Putamen (tissue), 1 donor: ENCODE measurements around the gene PIK3CD.
"Not testable (repeated sequence)": the region's sequence is repeated elsewhere in the genome, so short reads cannot be mapped to it uniquely, and the experiment has no call there.

Experiments
- DNase-seq: peaks from one replicate; pipeline ENCODE4 v3.0.0-alpha.2; 2016; ENCODE audit warnings: low spot score

Gene PIK3CD

DNA sequence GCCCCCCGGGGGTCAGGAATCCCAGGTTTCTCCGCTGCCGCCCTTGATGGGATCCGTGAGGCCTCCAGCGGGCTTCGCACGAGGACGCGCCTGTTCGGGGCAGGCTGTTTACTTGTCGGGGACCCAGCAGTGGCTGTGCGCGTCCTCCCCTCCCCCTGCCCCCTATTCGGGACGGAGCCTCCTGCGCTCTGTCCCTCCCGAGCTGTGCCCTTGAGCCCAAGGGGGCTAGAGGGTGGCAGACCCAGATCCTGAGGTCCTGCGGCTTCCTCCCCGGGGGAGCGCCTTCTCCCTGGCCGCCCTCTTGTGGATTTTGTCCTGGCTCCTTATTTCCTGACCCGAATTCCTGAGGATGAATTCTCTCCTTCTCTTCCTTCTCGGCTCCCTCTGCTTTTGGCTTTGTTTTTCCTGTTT, 38.4 kb downstream of the PIK3CD start:
- no peak for DNase-seq

- no peak for DNase-seq
These were observed 39.0 kb downstream of the PIK3CD start for GRCh38 chr1:9690440-9691107.

DNA sequence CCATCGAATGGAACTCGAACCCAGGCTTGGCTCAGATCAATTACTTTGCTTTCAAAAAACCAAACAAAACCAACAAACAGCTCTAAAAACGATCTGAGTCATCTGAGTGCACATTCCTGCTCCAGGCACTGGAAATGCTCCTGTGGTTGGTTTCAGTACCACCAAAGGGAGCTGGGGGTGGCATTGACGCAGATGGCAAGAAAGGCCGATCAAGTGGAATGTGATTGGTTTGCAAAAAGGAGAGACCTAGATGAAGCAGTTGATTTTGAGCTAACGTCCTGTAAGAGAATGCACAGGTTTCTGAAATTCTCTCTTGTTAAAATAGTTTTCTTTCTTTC, 39.5 kb downstream of the PIK3CD start:
- no peak for DNase-seq

- DNase-seq, result no peak
These were observed 40.2 kb downstream of the PIK3CD start for GRCh38 chr1:9691691-9692090.

GRCh38 chr1:9696793-9697192, 45.3 kb downstream of the PIK3CD start:
- no peak for DNase-seq

GRCh38 chr1:9699361-9699760, 47.8 kb downstream of the PIK3CD start:
- no peak for DNase-seq

GRCh38 chr1:9700340-9700739, 48.8 kb downstream of the PIK3CD start:
- DNase-seq, result no peak

DNA sequence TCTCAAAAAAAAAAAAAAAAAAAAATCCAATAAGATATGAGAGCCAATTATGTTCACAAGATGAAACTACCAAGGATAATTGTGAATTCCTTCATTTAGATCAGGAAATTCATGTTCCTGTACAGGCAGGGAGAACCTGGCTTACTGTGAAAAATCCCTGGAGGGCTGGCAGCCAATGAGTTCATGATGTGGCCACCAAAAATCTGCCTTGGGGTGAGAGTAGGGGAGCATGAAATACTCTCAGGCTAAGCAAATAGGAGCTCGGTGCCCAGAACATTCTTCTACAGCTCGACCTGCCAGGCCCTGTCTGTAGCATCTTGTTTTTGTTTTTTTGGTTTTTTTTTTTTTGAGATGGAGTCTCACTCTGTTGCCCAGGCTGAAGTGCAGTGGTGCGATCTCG, 50.1 kb downstream of the PIK3CD start:
- DNase-seq, result no peak

- no peak for DNase-seq
These were observed 51.6 kb downstream of the PIK3CD start for GRCh38 chr1:9703165-9703509.

DNA sequence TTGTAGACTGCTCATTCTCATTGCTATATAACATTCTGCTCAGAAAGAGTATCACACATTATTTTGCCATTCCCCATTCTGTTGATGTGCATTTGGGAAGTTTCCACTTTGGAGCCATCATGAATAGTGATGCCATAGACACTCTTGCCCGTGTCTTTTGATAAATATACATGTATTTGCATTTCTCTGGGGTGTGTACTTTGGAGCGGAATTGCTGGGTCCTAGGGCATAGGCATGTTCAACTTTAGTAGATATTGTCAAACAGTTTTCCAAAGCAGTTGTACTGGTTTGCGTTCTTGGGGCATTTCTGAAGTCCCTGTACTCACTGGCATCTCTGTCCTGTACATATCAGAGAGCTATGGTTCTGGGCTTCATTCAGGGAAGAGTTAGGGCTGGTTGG, 52.1 kb downstream of the PIK3CD start:
- DNase-seq, result no peak

DNA sequence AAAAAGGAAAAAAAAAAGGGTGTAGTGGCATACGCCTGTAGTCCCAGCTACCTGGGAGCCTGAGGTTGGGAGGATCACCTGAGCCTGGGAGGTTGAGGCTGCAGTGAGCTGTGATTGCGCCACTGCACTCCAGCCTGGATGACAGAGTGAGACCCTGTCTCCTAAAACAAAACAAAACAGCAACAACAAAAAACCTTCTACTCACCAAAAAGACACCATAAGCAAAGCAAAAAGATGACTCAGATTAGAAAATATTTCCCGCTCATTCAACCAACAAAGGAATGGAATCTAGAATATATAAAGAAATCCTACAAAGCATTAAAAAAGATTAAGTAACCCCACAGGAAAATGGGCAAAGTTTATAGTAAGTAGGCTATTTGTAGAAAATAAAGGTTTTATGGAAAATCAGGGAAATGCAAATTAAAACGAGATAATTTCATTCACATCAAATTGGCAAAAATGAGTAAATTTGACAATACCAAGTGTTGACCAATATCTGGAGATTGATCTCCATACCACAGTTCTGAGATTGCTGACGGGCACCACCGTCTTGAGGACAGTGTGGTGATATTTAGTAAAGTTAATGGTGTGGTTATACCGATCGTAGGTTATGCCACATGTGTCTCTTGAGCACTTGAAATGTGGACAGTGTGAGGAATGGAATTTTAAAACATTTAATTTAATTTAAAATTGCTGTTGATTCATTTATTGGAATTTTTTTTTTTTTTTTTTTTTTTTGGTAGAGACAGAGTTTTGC, 54.0 kb downstream of the PIK3CD start:
- no peak for DNase-seq

DNA sequence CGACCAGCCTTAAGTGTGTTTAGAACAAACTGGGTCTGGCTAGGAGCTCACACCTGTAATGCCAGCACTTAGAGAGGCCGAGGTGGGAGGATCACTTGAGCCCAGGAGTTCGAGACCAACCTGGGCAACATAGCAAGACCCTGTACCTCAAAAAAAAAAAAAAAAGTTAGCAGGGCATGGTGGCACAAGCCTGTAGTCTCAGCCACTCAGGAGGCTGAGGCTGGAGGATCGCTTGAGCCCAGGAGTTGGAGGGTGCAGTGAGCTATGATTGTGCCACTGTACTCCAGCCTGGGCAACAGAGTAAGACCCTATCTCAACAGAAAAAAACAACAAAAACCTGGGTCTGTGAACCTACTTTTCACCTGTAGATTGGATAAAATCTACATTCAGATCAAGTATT, 54.6 kb downstream of the PIK3CD start:
- no peak for DNase-seq

DNA sequence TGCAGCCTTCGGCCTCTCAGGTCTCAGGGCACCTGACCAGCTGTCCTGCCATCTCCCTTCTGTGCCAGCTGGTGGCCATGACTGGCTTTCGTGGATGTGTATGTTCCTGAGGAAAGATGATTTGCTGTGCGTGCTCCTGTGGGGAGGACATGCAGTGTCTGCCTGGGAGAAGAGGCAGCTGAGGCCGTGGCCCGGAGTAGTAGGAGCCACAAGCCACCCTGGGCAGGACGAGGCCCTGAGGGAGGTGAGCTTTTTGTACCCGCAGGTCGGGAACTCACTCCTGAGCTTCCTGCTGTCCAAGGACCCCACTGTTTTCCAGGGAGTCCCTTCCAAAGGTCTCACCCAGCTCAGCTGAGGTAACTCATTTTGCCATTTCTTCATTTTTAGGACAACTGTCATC, 58.5 kb downstream of the PIK3CD start:
- no peak for DNase-seq

DNA sequence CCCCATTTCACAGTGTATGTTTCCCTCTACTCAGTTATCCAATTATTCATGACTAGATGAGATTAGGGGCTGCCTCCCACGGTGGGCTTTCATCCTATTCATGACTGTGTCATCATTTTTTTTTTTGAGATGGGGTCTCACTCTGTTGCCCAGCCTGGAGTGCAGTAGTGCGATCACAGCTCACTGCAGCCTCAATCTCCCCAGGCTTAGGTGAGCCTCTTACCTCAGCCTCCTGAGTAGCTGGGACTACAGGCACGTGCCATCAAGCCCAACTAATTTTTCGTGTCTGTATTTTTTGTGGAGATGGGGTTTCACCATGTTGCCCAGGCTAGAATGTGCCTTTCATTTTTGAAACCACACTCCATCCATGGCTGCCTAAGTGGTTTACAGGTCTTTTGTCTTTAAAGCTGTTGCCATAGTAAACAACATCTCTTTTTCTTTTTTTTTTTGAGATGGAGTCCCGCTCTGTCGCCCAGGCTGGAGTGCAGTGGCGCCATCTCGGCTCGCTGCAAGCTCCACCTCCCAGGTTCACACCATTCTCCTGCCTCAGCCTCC, 60.0 kb downstream of the PIK3CD start:
- no peak for DNase-seq

DNA sequence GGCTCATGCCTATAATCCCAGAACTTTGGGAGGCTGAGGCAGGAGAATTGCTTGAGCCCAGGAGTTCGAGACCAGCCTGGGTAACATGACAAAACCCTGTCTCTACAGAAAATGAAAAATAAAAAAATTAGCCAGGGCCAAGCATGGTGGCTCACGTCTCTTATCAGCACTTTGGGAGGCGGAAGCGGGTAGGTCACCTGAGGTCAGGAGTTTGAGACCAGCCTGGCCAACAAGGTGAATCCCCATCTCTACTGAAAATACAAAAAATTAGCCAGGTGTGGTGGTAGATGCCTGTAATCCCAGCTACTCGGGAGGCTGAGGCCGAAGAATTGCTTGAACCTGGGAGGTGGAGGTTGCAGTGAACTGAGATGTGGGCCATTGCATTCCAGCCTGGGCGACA, 61.2 kb downstream of the PIK3CD start:
- DNase-seq, result not testable (repeated sequence)

- DNase-seq, result no peak
These were observed 62.8 kb downstream of the PIK3CD start for GRCh38 chr1:9714257-9714718.

- no peak for DNase-seq
These were observed 64.2 kb downstream of the PIK3CD start for GRCh38 chr1:9715536-9716226.

DNA sequence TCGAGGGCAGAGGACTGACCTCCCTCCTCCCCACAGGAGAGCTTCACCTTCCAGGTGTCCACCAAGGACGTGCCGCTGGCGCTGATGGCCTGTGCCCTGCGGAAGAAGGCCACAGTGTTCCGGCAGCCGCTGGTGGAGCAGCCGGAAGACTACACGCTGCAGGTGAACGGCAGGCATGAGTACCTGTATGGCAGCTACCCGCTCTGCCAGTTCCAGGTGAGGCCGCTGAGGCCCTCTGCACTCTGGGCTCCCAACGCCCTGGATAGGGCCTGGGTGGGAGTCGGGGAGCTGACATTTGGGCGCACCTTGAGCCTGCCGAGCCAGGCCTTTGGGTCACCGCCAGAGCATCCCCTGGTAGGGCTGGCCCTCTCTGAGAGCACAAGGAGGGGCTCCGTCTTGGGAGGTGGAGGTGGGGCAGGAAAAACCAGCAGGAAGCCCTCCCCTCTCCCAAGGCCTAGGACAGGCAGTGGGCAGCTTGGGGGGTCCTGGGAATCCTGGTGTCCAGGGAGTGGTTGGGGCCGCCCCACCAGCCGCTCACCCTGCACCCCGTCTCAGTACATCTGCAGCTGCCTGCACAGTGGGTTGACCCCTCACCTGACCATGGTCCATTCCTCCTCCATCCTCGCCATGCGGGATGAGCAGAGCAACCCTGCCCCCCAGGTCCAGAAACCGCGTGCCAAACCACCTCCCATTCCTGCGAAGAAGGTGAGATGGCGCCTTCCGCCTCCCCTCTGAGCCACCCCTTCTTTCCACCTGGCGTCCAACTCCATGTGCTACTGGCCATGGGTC, 65.1 kb downstream of the PIK3CD start:
- no peak for DNase-seq

DNA sequence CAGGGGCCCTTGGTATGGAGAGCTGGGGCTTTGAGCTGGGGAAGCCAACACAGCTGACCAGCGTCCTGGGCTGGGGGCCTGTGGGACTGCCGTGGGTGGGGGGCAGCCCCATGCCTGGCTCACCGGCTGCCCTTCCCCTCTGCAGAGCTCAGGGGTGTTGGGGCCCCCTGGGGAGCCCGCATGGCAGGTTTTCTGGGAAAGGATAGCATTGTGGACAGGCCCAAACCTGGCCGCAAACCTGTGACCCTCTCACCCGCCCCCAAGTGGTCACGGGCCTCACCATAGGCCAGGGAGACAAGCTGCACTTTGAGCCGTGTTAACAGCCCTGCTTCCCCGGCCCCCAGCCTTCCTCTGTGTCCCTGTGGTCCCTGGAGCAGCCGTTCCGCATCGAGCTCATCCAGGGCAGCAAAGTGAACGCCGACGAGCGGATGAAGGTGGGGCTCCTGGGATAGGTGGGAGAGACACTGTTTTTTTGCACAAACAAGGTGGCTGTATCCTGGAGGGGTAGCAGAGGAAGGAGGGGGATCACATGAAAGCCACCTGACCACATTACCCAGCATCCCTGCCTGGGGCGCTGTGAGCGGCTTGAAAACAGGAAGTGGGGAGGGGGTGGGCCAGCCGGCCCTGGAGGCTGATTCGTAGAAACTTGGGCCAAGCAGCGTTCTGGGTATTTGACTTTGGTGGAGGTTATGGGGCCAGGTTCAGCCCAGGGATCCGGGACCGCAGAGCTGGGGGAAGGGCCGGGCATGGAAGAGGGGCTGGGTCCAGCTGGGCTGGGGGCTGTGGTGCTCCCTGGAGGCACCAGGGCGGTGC, 65.9 kb downstream of the PIK3CD start:
- no peak for DNase-seq

- no peak for DNase-seq
These were observed 66.6 kb downstream of the PIK3CD start for GRCh38 chr1:9718006-9718680.
